Measurements from ENCODE around the gene ATP6AP1.

- TF ChIP-seq CTCF (IDR thresholded peaks at IDR 0.05; ENCODE audit: extremely low read depth in 1 of 2, insufficient read depth in 1 of 2, low read depth in 1 of 2, low read length in 2 of 2), result no peak
- TF ChIP-seq EZH2 (IDR thresholded peaks at IDR 0.05; ENCODE audit: borderline replicate concordance, low read depth, low read length, severe bottlenecking), result no peak
- no peak for TF ChIP-seq GATA2 (IDR thresholded peaks at IDR 0.05; ENCODE audit: insufficient read depth, insufficient read length, low read depth, low read length)
- TF ChIP-seq MAX (IDR thresholded peaks at IDR 0.05; ENCODE audit: insufficient read depth, insufficient read length), result no peak
- no peak for TF ChIP-seq JUN (IDR thresholded peaks at IDR 0.05; ENCODE audit: borderline replicate concordance, insufficient read depth, insufficient read length, low read depth)
- no peak for TF ChIP-seq POLR2A (IDR thresholded peaks at IDR 0.05; ENCODE audit: low read depth, low read length)
- no peak for TF ChIP-seq POLR2AphosphoS5 (IDR thresholded peaks at IDR 0.05; ENCODE audit: insufficient read depth, low read depth, low read length)
- no peak for TF ChIP-seq FOS (IDR thresholded peaks at IDR 0.05; ENCODE audit: borderline replicate concordance, insufficient read depth, low read length)
- no peak for TF ChIP-seq MYC (IDR thresholded peaks at IDR 0.05; ENCODE audit: low read depth, low read length)
These were observed 52.7 kb downstream of the ATP6AP1 start for GRCh38 chrX:154481195-154481594.
